ENCODE measurements around the gene NMNAT2.

The NMNAT2 gene

DNA sequence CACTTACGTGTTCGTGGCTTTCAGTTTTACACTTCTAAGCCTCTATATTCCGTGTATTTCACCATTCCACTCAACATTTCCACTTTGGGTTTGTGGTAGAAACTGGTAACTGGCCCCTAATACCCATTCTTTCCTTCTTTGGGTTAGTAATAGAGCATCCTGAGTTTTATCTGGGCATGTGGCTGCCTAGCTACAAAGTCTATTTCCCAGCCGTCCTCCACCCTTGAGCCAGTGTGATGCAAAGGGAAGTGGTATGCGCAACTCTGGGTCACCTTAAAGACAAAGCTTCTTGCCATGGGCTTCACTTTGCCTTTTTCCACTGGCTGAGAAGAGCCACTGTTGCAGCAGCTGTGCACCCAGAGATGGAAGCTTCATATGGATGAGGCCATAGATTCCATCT lies 158.3 kb downstream of the NMNAT2 start:
- in situ Hi-C loops (cut with HindIII; ENCODE audit: low sequenced_read_pairs), result no loop called here
- no peak overlapping the region for H3K4me3 ChIP-seq (ENCODE audit: low read depth, low read length)
- TF ChIP-seq, protein P1, sequence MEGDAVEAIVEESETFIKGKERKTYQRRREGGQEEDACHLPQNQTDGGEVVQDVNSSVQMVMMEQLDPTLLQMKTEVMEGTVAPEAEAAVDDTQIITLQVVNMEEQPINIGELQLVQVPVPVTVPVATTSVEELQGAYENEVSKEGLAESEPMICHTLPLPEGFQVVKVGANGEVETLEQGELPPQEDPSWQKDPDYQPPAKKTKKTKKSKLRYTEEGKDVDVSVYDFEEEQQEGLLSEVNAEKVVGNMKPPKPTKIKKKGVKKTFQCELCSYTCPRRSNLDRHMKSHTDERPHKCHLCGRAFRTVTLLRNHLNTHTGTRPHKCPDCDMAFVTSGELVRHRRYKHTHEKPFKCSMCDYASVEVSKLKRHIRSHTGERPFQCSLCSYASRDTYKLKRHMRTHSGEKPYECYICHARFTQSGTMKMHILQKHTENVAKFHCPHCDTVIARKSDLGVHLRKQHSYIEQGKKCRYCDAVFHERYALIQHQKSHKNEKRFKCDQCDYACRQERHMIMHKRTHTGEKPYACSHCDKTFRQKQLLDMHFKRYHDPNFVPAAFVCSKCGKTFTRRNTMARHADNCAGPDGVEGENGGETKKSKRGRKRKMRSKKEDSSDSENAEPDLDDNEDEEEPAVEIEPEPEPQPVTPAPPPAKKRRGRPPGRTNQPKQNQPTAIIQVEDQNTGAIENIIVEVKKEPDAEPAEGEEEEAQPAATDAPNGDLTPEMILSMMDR (IDR thresholded peaks at IDR 0.05; ENCODE audit: low read depth, low read length, missing control alignments), result no peak
- DNase-seq (ENCODE audit: low read depth), result no peak

DNA sequence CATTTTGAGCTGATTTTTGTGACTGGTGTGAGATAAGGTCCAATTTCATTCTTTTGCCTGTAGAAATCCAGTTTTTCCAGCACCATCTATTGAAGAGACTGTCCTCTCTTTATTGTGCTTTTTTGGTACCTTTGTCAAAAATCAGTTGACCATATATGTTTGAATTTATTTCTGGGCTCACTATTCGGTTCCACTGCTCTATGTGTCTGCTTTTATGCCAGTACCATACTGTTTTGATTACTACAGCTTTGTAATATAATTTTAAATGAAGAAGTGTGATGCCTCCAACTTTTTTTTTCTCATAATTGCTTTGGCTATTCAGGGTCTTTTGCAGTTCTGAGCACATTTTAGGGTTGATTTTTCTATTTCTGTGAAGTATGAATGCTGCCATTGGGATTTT lies 163.1 kb downstream of the NMNAT2 start:
- no peak overlapping the region for H3K4me3 ChIP-seq (ENCODE audit: low read depth, low read length)
- in situ Hi-C loops (cut with HindIII; ENCODE audit: low sequenced_read_pairs), result no loop called here
- TF ChIP-seq, protein P1 (IDR thresholded peaks at IDR 0.05; ENCODE audit: low read depth, low read length, missing control alignments), result no peak
- no peak for DNase-seq (ENCODE audit: low read depth)

DNA sequence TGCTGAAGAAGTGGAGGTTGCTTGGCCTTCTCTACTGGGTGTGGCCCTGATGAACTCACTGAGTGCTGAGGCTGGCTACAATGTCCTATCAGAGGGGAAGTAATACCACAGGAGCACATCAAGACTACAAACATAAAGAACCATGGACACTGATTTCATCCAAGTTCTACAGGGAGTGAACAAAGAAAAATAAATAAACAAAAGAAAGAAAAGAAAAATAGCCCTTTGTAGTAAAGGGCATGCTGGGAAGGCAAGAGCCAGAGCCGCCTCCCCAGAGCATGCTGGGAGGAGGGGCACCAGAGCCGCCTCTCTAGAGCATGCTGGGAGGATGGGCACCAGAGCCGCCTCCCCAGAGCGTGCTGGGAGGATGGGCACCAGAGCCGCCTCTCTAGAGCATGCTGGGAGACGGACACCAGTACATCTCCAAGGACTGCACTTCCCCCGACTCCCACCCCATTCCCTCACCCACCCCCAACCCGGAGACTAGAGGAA lies 166.2 kb downstream of the NMNAT2 start:
- no peak overlapping the region for H3K4me3 ChIP-seq (ENCODE audit: low read depth, low read length)
- TF ChIP-seq, protein P1 (IDR thresholded peaks at IDR 0.05; ENCODE audit: low read depth, low read length, missing control alignments), result no peak
- in situ Hi-C loops (cut with HindIII; ENCODE audit: low sequenced_read_pairs), result no loop called here
- no peak for DNase-seq (ENCODE audit: low read depth)

DNA sequence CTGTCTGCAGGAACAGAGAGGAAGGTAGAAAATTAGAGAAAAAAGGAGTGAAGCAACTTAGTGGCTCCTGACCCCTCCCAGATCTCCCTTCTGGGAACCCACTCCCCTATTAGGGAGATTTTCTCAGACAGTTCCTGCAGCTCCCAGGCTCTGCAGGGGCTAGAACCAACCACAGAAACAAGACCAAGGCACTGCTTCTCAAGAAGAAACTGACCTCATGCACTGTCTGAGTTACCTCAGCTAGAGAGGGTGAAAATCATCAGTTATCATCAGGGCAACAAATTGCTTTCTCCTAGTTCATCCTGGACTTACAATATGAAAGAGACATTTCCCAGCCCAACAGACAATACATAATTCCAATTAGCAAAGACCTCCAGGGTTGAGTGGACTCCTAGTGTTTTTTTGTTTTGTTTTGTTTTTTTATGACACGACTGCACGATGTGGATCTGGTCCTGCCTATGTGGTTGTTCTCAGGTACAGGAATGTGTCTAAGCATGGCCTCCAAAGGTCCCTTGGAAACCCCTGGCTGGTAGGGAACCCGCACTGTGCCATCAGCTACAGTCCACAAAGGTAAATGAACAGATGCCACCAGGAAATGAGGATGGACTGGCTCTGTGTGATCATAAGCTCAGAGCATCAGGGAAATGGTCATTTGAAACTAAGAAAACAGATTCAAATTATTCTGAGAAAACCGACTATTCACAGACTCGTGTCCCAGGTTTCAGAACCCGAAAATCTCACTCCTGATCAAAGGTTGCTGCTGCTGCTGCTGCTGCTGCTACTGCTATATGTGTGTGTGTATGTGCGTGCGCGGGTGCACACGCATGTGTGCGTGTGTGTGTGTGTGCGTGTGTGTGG lies 166.8 kb downstream of the NMNAT2 start:
- no peak for DNase-seq (ENCODE audit: low read depth)
- TF ChIP-seq, protein P1 (IDR thresholded peaks at IDR 0.05; ENCODE audit: low read depth, low read length, missing control alignments), result no peak
- no peak overlapping the region for H3K4me3 ChIP-seq (ENCODE audit: low read depth, low read length)
- in situ Hi-C loops (cut with HindIII; ENCODE audit: low sequenced_read_pairs), result no loop called here

DNA sequence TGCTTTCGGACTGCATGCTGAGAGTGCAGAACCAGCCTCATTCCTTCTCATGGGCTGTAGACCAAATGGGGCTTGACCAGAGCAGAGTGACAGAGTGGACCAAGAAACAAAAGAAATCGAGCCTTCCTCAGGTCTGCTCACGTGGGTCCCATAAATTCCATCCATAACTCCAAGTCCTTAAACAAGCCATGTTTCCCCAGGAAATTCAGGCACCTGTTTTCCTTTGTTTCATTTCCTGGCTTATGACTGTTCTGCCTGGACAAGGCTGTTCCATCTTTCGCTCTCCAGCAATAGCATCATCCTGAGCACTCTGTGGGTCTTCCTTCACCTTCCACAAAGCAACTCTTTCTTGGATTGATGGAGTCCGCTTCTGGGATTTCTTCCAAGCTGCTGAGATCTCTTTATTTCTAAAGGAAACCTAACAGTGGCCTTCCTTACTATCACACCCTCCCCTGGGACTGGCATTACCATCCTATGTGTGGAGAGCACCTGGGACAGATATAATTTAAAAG lies 168.2 kb downstream of the NMNAT2 start:
- DNase-seq (ENCODE audit: low read depth), result no peak
- in situ Hi-C loops (cut with HindIII; ENCODE audit: low sequenced_read_pairs), result no loop called here
- H3K4me3 ChIP-seq (ENCODE audit: low read depth, low read length), result no peak overlapping the region
- TF ChIP-seq, protein P1 (IDR thresholded peaks at IDR 0.05; ENCODE audit: low read depth, low read length, missing control alignments), result no peak

GRCh38 chr1:183248989-183249691 lies 169.0 kb downstream of the NMNAT2 start:
- in situ Hi-C loops (cut with HindIII; ENCODE audit: low sequenced_read_pairs), result no loop called here
- H3K4me3 ChIP-seq (ENCODE audit: low read depth, low read length), result no peak overlapping the region
- TF ChIP-seq, protein P1 (IDR thresholded peaks at IDR 0.05; ENCODE audit: low read depth, low read length, missing control alignments), result no peak
- DNase-seq (ENCODE audit: low read depth), result no peak

All from astrocyte of the cerebellum (primary cell).